Body of pancreas (tissue), 2 donors: ENCODE measurements around the gene SH2D2A. TPM values are rescaled to one million over a fixed set of nuclear protein-coding genes. Genes with fewer than 3 reads are reported as not detected.

Experiments used
- total RNA-seq, 2 donors: library from RNA; depleted of rRNA; stranded (reverse); fragments of >200 nt; gene quantifications; one replicate each; pipeline ENCODE4 v1.1.0, GENCODE V29; 2016

The SH2D2A gene
- total RNA-seq, 2 donors from 2014 or later, result 0.99 TPM; not detected in 1

Other genes starting within 250 kb of the SH2D2A start
- under 1 TPM in 1 of 2 donors, not detected in 1; 0.52 TPM for gene IQGAP3, start 244.3 kb downstream of the SH2D2A start, total RNA-seq
- gene TTC24, start 237.1 kb downstream of the SH2D2A start, total RNA-seq, result not detected
- 10 to 100 TPM; 46.1 to 62.8 TPM for gene NAXE, start 225.1 kb downstream of the SH2D2A start, total RNA-seq
- gene GPATCH4, start 215.4 kb downstream of the SH2D2A start, total RNA-seq, result 1 to 10 TPM; 8.9 to 9.6 TPM
- gene HAPLN2, start 197.4 kb downstream of the SH2D2A start, total RNA-seq, result not detected
- gene BCAN, start 174.7 kb downstream of the SH2D2A start, total RNA-seq, result under 1 TPM in 1 of 2 donors, not detected in 1; 0.26 TPM
- 10 to 100 TPM in 1 of 2 donors, 1 to 10 TPM in 1; 4.2 to 12.2 TPM for gene NES, start 139.4 kb downstream of the SH2D2A start, total RNA-seq
- 1 to 10 TPM in 1 of 2 donors, under 1 TPM in 1; 0.99 to 3.6 TPM for gene CRABP2, start 111.3 kb downstream of the SH2D2A start, total RNA-seq
- 10 to 100 TPM; 14.5 to 68.2 TPM for gene METTL25B, start 88.4 kb downstream of the SH2D2A start, total RNA-seq
- gene ISG20L2, start 88.1 kb downstream of the SH2D2A start, total RNA-seq, result 10 to 100 TPM; 11.9 to 14.3 TPM
- gene MRPL24, start 75.8 kb downstream of the SH2D2A start, total RNA-seq, result 10 to 100 TPM; 25.2 to 62.0 TPM
- 100 to 1,000 TPM in 1 of 2 donors, 10 to 100 TPM in 1; 92.4 to 122 TPM for gene HDGF, start 65.2 kb downstream of the SH2D2A start, total RNA-seq
- gene PRCC, start 49.3 kb downstream of the SH2D2A start, total RNA-seq, result 10 to 100 TPM; 19.2 to 28.3 TPM
- under 1 TPM in 1 of 2 donors, not detected in 1; under 0.01 TPM for gene INSRR, start 42.3 kb upstream of the SH2D2A start, total RNA-seq
- under 1 TPM in 1 of 2 donors, not detected in 1; 0.99 TPM for gene NTRK1, start 44.0 kb upstream of the SH2D2A start, total RNA-seq
- gene PEAR1, start 76.9 kb upstream of the SH2D2A start, total RNA-seq, result 1 to 10 TPM; 5.2 to 7.6 TPM
- gene LRRC71, start 103.8 kb upstream of the SH2D2A start, total RNA-seq, result not detected
- 10 to 100 TPM; 17.9 to 29.7 TPM for gene ARHGEF11, start 228.9 kb upstream of the SH2D2A start, total RNA-seq